Neural progenitor cell (in vitro differentiated cells): ENCODE data around the gene AARS2.

Source experiments
- EZH2 ChIP-seq: fragments of 200-600 bp; sonication (generic); IDR thresholded peaks from 2 replicates; pipeline ENCODE4 v1.6.1; 2017; ENCODE audit warnings: antibody characterized with exemption, mild to moderate bottlenecking, moderate library complexity
- TF ChIP-seq, protein P1 (sequence below): fragments of 200-600 bp; sonication (generic); IDR thresholded peaks from 2 replicates; pipeline ENCODE4 v1.5.1; 2017; ENCODE audit warnings: antibody characterized with exemption, mild to moderate bottlenecking

DNA sequence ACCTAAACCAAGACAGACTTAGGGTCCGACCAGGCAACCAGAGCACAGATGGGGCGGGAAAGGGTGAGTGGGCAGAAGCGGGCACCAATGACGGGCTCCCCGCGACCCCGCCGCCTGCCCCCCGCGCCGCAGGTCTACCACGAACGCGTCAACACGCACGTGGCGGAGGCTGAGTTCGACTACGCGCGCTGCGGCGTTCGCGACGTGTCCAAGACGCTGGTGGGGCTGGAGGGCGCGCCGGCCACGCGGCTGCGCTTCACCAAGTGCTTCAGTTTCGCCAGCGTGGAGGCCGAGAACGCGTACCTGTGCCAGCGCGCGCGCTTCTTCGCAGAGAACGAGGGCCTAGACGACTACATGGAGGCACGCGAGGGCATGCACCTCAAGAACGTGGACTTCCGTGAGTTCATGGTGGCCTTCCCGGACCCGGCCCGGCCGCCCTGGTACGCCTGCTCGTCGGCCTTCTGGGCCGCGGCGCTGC, 37.8 kb downstream of the AARS2 start:
- TF ChIP-seq, protein P1, sequence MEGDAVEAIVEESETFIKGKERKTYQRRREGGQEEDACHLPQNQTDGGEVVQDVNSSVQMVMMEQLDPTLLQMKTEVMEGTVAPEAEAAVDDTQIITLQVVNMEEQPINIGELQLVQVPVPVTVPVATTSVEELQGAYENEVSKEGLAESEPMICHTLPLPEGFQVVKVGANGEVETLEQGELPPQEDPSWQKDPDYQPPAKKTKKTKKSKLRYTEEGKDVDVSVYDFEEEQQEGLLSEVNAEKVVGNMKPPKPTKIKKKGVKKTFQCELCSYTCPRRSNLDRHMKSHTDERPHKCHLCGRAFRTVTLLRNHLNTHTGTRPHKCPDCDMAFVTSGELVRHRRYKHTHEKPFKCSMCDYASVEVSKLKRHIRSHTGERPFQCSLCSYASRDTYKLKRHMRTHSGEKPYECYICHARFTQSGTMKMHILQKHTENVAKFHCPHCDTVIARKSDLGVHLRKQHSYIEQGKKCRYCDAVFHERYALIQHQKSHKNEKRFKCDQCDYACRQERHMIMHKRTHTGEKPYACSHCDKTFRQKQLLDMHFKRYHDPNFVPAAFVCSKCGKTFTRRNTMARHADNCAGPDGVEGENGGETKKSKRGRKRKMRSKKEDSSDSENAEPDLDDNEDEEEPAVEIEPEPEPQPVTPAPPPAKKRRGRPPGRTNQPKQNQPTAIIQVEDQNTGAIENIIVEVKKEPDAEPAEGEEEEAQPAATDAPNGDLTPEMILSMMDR: no peak
- TF ChIP-seq EZH2: no peak
